SK-N-SH (cell line): ENCODE results near the gene PIAS4. TPM values are rescaled to one million over a fixed set of nuclear protein-coding genes. Genes with fewer than 3 reads are reported as not detected.

Source experiments
- CTCF ChIA-PET: fragments of 300-600, 350-600 bp; formaldehyde crosslinking; extraction: SDS; loops from one replicate; lab custom pipeline; 2021; lab: Yijun Ruan, JAX
- POLR2A ChIA-PET: fragments of 350-600 bp; sonication (Branson Sonifier 250); formaldehyde crosslinking; extraction: SDS; loops from one replicate; lab custom pipeline; 2020; ENCODE audit warnings: antibody characterized with exemption, inconsistent platforms; lab: Yijun Ruan, JAX
- DNase-seq: peaks from one replicate; pipeline ENCODE4 v3.0.0; 2012
- H2AFZ ChIP-seq: fragments of 200-600 bp; sonication (generic); 2 replicates; pipeline ENCODE4 v1.8.1; 2016; ENCODE audit warnings: antibody characterized with exemption, mild to moderate bottlenecking, low read depth
- H3F3A ChIP-seq: fragments of 200-600 bp; sonication (generic); replicated peaks from 2 replicates; pipeline ENCODE3; 2016; ENCODE audit warnings: antibody characterized with exemption, mild to moderate bottlenecking; ENCODE audit not compliant: insufficient read depth
- H3K27ac ChIP-seq, 2 experiments: fragments of 200-500 bp in 1 of 2; fragments of 200-600 bp in 1 of 2; sonication (Bioruptor generic) in 1 of 2; sonication (generic), shearing (Covaris generic) in 1 of 2; 2 replicates each; pipeline versions ENCODE4 v1.5.1 to v1.6.1; 2014 to 2016; ENCODE audit warnings: low read depth in 2 of 2, inconsistent platforms in 1 of 2, low read length in 1 of 2, mild to moderate bottlenecking in 1 of 2, mixed read lengths in 1 of 2
- H3K27me3 ChIP-seq: fragments of 200-600 bp; sonication (generic), shearing (Covaris generic); 2 replicates; pipeline ENCODE4 v1.6.1; 2016; ENCODE audit warnings: mixed run types; ENCODE audit not compliant: insufficient read depth
- H3K36me3 ChIP-seq, 2 experiments: fragments of 200-500 bp in 1 of 2; fragments of 200-600 bp in 1 of 2; sonication (Bioruptor generic) in 1 of 2; sonication (generic) in 1 of 2; replicated peaks in 1 of 2; 2 replicates each; pipeline versions ENCODE3 to v1.5.1; 2014 to 2016; ENCODE audit warnings: low read length in 1 of 2, mild to moderate bottlenecking in 1 of 2; ENCODE audit not compliant: insufficient read depth in 2 of 2, control insufficient read depth in 1 of 2
- H3K4me1 ChIP-seq, 2 experiments: fragments of 200-500 bp in 1 of 2; fragments of 200-600 bp in 1 of 2; sonication (Bioruptor generic) in 1 of 2; sonication (generic), shearing (Covaris generic) in 1 of 2; 2 replicates each; pipeline versions ENCODE4 v1.5.1 to v1.6.1; 2014 to 2016; ENCODE audit warnings: low read depth in 1 of 2, low read length in 1 of 2, mixed run types in 1 of 2; ENCODE audit not compliant: insufficient read depth in 2 of 2, control insufficient read depth in 1 of 2
- H3K4me2 ChIP-seq: fragments of 200-600 bp; sonication (generic), shearing (Covaris generic); 2 replicates; pipeline ENCODE4 v1.6.1; 2017; ENCODE audit warnings: mixed run types
- H3K4me3 ChIP-seq, 2 experiments: fragments of 200-500 bp in 1 of 2; fragments of 200-600 bp in 1 of 2; sonication (Bioruptor generic) in 1 of 2; sonication (generic), shearing (Covaris generic) in 1 of 2; 2 replicates each; pipeline versions ENCODE4 v1.5.1 to v1.8.1; 2014 to 2016; ENCODE audit warnings: low read depth in 2 of 2, inconsistent platforms in 1 of 2, low read length in 1 of 2, mild to moderate bottlenecking in 1 of 2, mixed read lengths in 1 of 2, moderate library complexity in 1 of 2
- H3K79me2 ChIP-seq: fragments of 200-600 bp; sonication (generic); 2 replicates; pipeline ENCODE4 v1.8.1; 2017; ENCODE audit warnings: mild to moderate bottlenecking; ENCODE audit not compliant: insufficient read depth
- H3K9ac ChIP-seq: fragments of 200-600 bp; sonication (generic); 2 replicates; pipeline ENCODE4 v1.6.1; 2017; ENCODE audit warnings: mixed run types
- H3K9me2 ChIP-seq: fragments of 200-600 bp; sonication (generic); 2 replicates; pipeline ENCODE4 v1.6.1; 2017; ENCODE audit warnings: mixed run types
- H3K9me3 ChIP-seq: fragments of 200-600 bp; sonication (generic); 2 replicates; pipeline ENCODE4 v1.6.1; 2017; ENCODE audit warnings: mixed run types, mild to moderate bottlenecking, moderate library complexity
- H4K20me1 ChIP-seq: fragments of 200-600 bp; sonication (generic); 2 replicates; pipeline ENCODE4 v1.6.1; 2017; ENCODE audit warnings: mild to moderate bottlenecking, mixed run types; ENCODE audit not compliant: insufficient read depth
- CHD2 ChIP-seq: fragments of 150-350 bp; IDR thresholded peaks from 2 replicates; pipeline ENCODE4 v1.6.1; 2018; ENCODE audit warnings: low read length; ENCODE audit not compliant: partially characterized antibody
- EP300 ChIP-seq, 2 experiments: IDR thresholded peaks; 2 replicates each; pipeline versions ENCODE4 v1.4.0 to v1.6.1; 2012; ENCODE audit warnings: borderline replicate concordance in 1 of 2, low read depth in 1 of 2, low read length in 1 of 2
- EZH2phosphoT487 ChIP-seq: fragments of 200-600 bp; sonication (generic); IDR thresholded peaks from 2 replicates; pipeline ENCODE4 v1.6.1; 2017; ENCODE audit warnings: low read depth, mixed run types, mild to moderate bottlenecking, antibody characterized with exemption, moderate library complexity, borderline replicate concordance
- FOSL2 ChIP-seq: IDR thresholded peaks from 2 replicates; pipeline ENCODE4 v1.4.0; 2012; ENCODE audit warnings: low read depth, mild to moderate bottlenecking, moderate library complexity, borderline replicate concordance
- FOXM1 ChIP-seq: IDR thresholded peaks from 2 replicates; pipeline ENCODE4 v1.4.0; 2012; ENCODE audit warnings: low read depth, mild to moderate bottlenecking
- JUND ChIP-seq: IDR thresholded peaks from 2 replicates; pipeline ENCODE4 v1.4.0; 2012
- RAD21 ChIP-seq: IDR thresholded peaks from 2 replicates; pipeline ENCODE4 v1.6.1; 2012; ENCODE audit warnings: mild to moderate bottlenecking, low read length
- RCOR1 ChIP-seq: fragments of 150-350 bp; IDR thresholded peaks from 2 replicates; pipeline ENCODE4 v1.6.1; 2017; ENCODE audit warnings: antibody characterized with exemption, low read length
- RXRA ChIP-seq: IDR thresholded peaks from 2 replicates; pipeline ENCODE4 v1.4.0; 2012; ENCODE audit warnings: low read depth, mild to moderate bottlenecking, borderline replicate concordance
- SIN3A ChIP-seq: IDR thresholded peaks from 2 replicates; pipeline ENCODE4 v1.6.1; 2012; ENCODE audit warnings: low read depth, mild to moderate bottlenecking, low read length, moderate library complexity, borderline replicate concordance
- TEAD4 ChIP-seq: IDR thresholded peaks from 2 replicates; pipeline ENCODE4 v1.4.0; 2012; ENCODE audit warnings: mild to moderate bottlenecking, borderline replicate concordance; ENCODE audit not compliant: insufficient read depth
- WGBS: methylation state at CpG from one replicate; pipeline ENCODE4 v1.1.6; 2017; ENCODE audit warnings: low lambda C conversion rate; 5-methylcytosine and 5-hydroxymethylcytosine counted together
- polyA plus RNA-seq, 3 experiments: library from polyadenylated mRNA; depleted of rRNA; stranded (reverse); fragments of >200 nt; gene quantifications; 2 replicates each; pipeline ENCODE4 v1.2.3, GENCODE V29; 2012
- TF ChIP-seq, protein P1 (sequence below): IDR thresholded peaks from 2 replicates; pipeline ENCODE4 v1.4.0; 2012; ENCODE audit warnings: low read depth, borderline replicate concordance
- TF ChIP-seq, protein P2 (sequence below): fragments of 150-350 bp; IDR thresholded peaks from 2 replicates; pipeline ENCODE4 v1.6.1; 2016; ENCODE audit warnings: mild to moderate bottlenecking, low read depth, low read length
- TF ChIP-seq, protein P3 (sequence below): IDR thresholded peaks from 2 replicates; pipeline ENCODE4 v1.6.1; 2012; ENCODE audit warnings: mild to moderate bottlenecking, low read depth, low read length, moderate library complexity
- TF ChIP-seq, protein P4 (sequence below): fragments of 150-350 bp; IDR thresholded peaks from 2 replicates; pipeline ENCODE4 v1.6.1; 2017; ENCODE audit warnings: antibody characterized with exemption, low read length, low read depth, borderline replicate concordance
- TF ChIP-seq, protein P5 (sequence below): IDR thresholded peaks from 2 replicates; pipeline ENCODE4 v1.4.0; 2012; ENCODE audit warnings: low read depth
- TF ChIP-seq, protein P6 (sequence below): IDR thresholded peaks from 2 replicates; pipeline ENCODE4; 2012
- TF ChIP-seq, protein P7 (sequence below): IDR thresholded peaks from 2 replicates; pipeline ENCODE4 v1.4.0; 2012; ENCODE audit warnings: low read depth, borderline replicate concordance

Gene PIAS4
- polyA plus RNA-seq, 1 of the 3 experiments (the other 2 are of a cell fraction), result 14.1 TPM

DNA sequence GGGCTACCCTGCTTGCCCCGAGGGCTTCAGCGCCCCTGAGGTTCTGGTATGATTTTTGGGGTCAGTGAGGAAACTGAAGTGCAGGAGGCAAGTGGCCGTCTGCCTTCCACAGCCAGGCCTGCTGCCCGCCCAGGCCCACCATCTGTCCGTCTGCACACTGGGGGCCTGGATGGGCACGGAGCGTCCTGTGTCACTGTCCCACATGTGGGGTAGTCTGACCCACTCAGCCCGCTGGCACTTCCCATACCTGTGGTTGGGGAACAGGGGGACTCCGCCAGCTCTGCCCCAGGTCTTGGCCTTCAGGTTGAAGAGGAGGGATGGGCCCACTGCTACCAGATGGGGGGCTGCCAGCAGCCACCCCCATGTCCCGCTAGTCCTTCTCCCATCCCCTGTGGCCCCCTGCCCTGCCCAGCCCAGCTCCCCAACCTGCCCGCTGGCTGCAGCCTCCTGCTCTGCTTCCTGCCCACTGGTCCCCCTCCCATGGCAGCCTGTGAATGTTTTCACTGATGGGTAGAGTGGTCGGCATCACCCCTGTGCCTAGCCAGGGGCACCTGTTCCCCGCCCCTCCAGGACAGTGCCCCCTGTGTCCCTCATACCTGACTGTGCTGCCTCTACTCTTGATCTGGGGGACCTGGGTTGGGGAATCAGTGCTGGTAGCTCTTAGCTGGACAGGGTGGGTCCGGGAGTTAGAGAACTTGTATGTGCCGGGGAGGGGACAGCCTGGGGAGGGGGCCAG lies 9.5 kb downstream of the PIAS4 start:
- H3K4me3 ChIP-seq, result no peak overlapping the region
- no peak for TF ChIP-seq SIN3A
- TF ChIP-seq, protein P1, sequence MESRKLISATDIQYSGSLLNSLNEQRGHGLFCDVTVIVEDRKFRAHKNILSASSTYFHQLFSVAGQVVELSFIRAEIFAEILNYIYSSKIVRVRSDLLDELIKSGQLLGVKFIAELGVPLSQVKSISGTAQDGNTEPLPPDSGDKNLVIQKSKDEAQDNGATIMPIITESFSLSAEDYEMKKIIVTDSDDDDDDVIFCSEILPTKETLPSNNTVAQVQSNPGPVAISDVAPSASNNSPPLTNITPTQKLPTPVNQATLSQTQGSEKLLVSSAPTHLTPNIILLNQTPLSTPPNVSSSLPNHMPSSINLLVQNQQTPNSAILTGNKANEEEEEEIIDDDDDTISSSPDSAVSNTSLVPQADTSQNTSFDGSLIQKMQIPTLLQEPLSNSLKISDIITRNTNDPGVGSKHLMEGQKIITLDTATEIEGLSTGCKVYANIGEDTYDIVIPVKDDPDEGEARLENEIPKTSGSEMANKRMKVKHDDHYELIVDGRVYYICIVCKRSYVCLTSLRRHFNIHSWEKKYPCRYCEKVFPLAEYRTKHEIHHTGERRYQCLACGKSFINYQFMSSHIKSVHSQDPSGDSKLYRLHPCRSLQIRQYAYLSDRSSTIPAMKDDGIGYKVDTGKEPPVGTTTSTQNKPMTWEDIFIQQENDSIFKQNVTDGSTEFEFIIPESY, result no peak
- TF ChIP-seq, protein P2, sequence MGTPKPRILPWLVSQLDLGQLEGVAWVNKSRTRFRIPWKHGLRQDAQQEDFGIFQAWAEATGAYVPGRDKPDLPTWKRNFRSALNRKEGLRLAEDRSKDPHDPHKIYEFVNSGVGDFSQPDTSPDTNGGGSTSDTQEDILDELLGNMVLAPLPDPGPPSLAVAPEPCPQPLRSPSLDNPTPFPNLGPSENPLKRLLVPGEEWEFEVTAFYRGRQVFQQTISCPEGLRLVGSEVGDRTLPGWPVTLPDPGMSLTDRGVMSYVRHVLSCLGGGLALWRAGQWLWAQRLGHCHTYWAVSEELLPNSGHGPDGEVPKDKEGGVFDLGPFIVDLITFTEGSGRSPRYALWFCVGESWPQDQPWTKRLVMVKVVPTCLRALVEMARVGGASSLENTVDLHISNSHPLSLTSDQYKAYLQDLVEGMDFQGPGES, result no peak
- TF ChIP-seq, protein P3, sequence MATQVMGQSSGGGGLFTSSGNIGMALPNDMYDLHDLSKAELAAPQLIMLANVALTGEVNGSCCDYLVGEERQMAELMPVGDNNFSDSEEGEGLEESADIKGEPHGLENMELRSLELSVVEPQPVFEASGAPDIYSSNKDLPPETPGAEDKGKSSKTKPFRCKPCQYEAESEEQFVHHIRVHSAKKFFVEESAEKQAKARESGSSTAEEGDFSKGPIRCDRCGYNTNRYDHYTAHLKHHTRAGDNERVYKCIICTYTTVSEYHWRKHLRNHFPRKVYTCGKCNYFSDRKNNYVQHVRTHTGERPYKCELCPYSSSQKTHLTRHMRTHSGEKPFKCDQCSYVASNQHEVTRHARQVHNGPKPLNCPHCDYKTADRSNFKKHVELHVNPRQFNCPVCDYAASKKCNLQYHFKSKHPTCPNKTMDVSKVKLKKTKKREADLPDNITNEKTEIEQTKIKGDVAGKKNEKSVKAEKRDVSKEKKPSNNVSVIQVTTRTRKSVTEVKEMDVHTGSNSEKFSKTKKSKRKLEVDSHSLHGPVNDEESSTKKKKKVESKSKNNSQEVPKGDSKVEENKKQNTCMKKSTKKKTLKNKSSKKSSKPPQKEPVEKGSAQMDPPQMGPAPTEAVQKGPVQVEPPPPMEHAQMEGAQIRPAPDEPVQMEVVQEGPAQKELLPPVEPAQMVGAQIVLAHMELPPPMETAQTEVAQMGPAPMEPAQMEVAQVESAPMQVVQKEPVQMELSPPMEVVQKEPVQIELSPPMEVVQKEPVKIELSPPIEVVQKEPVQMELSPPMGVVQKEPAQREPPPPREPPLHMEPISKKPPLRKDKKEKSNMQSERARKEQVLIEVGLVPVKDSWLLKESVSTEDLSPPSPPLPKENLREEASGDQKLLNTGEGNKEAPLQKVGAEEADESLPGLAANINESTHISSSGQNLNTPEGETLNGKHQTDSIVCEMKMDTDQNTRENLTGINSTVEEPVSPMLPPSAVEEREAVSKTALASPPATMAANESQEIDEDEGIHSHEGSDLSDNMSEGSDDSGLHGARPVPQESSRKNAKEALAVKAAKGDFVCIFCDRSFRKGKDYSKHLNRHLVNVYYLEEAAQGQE, result no peak
- TF ChIP-seq, protein P4, sequence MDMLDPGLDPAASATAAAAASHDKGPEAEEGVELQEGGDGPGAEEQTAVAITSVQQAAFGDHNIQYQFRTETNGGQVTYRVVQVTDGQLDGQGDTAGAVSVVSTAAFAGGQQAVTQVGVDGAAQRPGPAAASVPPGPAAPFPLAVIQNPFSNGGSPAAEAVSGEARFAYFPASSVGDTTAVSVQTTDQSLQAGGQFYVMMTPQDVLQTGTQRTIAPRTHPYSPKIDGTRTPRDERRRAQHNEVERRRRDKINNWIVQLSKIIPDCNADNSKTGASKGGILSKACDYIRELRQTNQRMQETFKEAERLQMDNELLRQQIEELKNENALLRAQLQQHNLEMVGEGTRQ, result no peak
- TF ChIP-seq EP300 (IDR thresholded peaks at IDR 0.05; ENCODE audit: borderline replicate concordance in 1 of 2, low read depth in 1 of 2, low read length in 1 of 2), result no peak
- no peak for TF ChIP-seq RXRA
- TF ChIP-seq, protein P5, sequence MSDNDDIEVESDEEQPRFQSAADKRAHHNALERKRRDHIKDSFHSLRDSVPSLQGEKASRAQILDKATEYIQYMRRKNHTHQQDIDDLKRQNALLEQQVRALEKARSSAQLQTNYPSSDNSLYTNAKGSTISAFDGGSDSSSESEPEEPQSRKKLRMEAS, result no peak
- no peak for TF ChIP-seq TEAD4
- TF ChIP-seq, protein P6, sequence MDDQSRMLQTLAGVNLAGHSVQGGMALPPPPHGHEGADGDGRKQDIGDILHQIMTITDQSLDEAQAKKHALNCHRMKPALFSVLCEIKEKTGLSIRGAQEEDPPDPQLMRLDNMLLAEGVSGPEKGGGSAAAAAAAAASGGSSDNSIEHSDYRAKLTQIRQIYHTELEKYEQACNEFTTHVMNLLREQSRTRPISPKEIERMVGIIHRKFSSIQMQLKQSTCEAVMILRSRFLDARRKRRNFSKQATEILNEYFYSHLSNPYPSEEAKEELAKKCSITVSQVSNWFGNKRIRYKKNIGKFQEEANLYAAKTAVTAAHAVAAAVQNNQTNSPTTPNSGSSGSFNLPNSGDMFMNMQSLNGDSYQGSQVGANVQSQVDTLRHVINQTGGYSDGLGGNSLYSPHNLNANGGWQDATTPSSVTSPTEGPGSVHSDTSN, result no peak
- TF ChIP-seq, protein P7, sequence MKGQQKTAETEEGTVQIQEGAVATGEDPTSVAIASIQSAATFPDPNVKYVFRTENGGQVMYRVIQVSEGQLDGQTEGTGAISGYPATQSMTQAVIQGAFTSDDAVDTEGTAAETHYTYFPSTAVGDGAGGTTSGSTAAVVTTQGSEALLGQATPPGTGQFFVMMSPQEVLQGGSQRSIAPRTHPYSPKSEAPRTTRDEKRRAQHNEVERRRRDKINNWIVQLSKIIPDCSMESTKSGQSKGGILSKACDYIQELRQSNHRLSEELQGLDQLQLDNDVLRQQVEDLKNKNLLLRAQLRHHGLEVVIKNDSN, result no peak
- TF ChIP-seq JUND, result no peak
- no peak for TF ChIP-seq EZH2phosphoT487
- no peak for TF ChIP-seq FOXM1
- no peak for TF ChIP-seq RCOR1
- no peak for TF ChIP-seq RAD21
- no peak for TF ChIP-seq CHD2
- TF ChIP-seq FOSL2, result no peak
- no peak overlapping the region for H3K4me2 ChIP-seq
- peaks cover 0 to 30% of the 10 kb centered on the region in 2 experiments for H3K36me3 ChIP-seq
- H4K20me1 ChIP-seq, result peaks cover 74% of the 10 kb centered on the region
- no peak overlapping the region for H3K9ac ChIP-seq
- H3K79me2 ChIP-seq, result peaks cover 81% of the 10 kb centered on the region
- ChIA-PET POLR2A (no interaction called here), CTCF (interaction anchor here (1.0 kb wide), 1 partner anchor 29 kb away, joined by 3 read pairs; no protein-coding TSS in a partner anchor)
- WGBS, result 94% methylated on average over 5 of the region's 15 CpGs
- no peak overlapping the region for H2AFZ ChIP-seq
- no peak overlapping the region for H3K27ac ChIP-seq
- peaks cover 0 to 32% of the 10 kb centered on the region in 2 experiments; a peak in 1 of 4 replicates for H3K4me1 ChIP-seq
- no peaks in the 10 kb centered on the region for H3F3A ChIP-seq
- no peak for DNase-seq
- no peaks in the 10 kb centered on the region for H3K27me3 ChIP-seq
- H3K9me3 ChIP-seq, result no peaks in the 10 kb centered on the region
- no peaks in the 10 kb centered on the region for H3K9me2 ChIP-seq
